HepG2 (cell line): ENCODE measurements around the gene CAD. TPM values are rescaled to one million over a fixed set of nuclear protein-coding genes. Genes with fewer than 3 reads are reported as not detected.

Experiments
- CEBPB ChIP-seq: IDR thresholded peaks from 2 replicates; pipeline ENCODE4 v1.6.1; 2011; ENCODE audit warnings: low read depth, low read length, improper control_type of control experiment, borderline replicate concordance
- CENPX ChIP-seq: sonication (generic); formaldehyde crosslinking; IDR thresholded peaks from 2 replicates; pipeline ENCODE4 v1.9.0; 2021; ENCODE audit warnings: mild to moderate bottlenecking, missing genetic modification reagents, moderate library complexity
- CHD4 ChIP-seq: fragments of 200-600 bp; sonication (generic); IDR thresholded peaks from 2 replicates; pipeline ENCODE4 v1.7.0; 2017; ENCODE audit warnings: mild to moderate bottlenecking, low read length, borderline replicate concordance
- DDIT3 ChIP-seq: sonication (generic); formaldehyde crosslinking; IDR thresholded peaks from 2 replicates; pipeline ENCODE4 v1.4.0; 2020; ENCODE audit warnings: mild to moderate bottlenecking, missing genetic modification reagents
- ERF ChIP-seq: IDR thresholded peaks from 2 replicates; pipeline ENCODE4 v1.6.1; 2018; ENCODE audit warnings: missing biosample characterization, missing genetic modification reagents
- JUN ChIP-seq: sonication (generic); formaldehyde crosslinking; IDR thresholded peaks from 2 replicates; pipeline ENCODE4 v1.4.0; 2020; ENCODE audit warnings: mild to moderate bottlenecking, missing genetic modification reagents
- KDM6A ChIP-seq: IDR thresholded peaks from 2 replicates; pipeline ENCODE4 v1.6.1; 2016; ENCODE audit warnings: low read depth
- KLF16 ChIP-seq, 2 experiments: sonication (generic) in 1 of 2; formaldehyde crosslinking in 1 of 2; IDR thresholded peaks; 2 replicates each; pipeline versions ENCODE4 v1.6.1 to v1.8.0; 2016 to 2023; ENCODE audit warnings: missing genetic modification reagents in 2 of 2, missing compliant biosample characterization in 1 of 2
- LCORL ChIP-seq, 2 experiments: fragments of 450-650 bp in 1 of 2; sonication (generic) in 1 of 2; formaldehyde crosslinking in 1 of 2; IDR thresholded peaks; 2 replicates each; pipeline versions ENCODE4 v1.5.0 to v1.6.1; 2017 to 2020; ENCODE audit warnings: antibody characterized with exemption in 1 of 2, missing genetic modification reagents in 1 of 2
- MED1 ChIP-seq: sonication (generic); formaldehyde crosslinking; IDR thresholded peaks from 2 replicates; pipeline ENCODE4 v1.4.0; 2020; ENCODE audit warnings: missing genetic modification reagents
- MIER3 ChIP-seq: IDR thresholded peaks from 2 replicates; pipeline ENCODE4 v1.6.1; 2016; ENCODE audit warnings: missing compliant biosample characterization, borderline replicate concordance
- MTF2 ChIP-seq: sonication (generic); formaldehyde crosslinking; IDR thresholded peaks from 2 replicates; pipeline ENCODE4 v1.5.0; 2020; ENCODE audit warnings: missing genetic modification reagents, borderline replicate concordance
- NPAS2 ChIP-seq: sonication (generic); formaldehyde crosslinking; IDR thresholded peaks from 2 replicates; pipeline ENCODE4 v1.8.0; 2022; ENCODE audit warnings: mild to moderate bottlenecking, missing genetic modification reagents, borderline replicate concordance
- RARA ChIP-seq: IDR thresholded peaks from 2 replicates; pipeline ENCODE4 v1.6.1; 2016; ENCODE audit warnings: missing genetic modification reagents, missing compliant biosample characterization
- SOX6 ChIP-seq, 2 experiments: fragments of 450-650 bp in 1 of 2; sonication (generic) in 1 of 2; formaldehyde crosslinking in 1 of 2; IDR thresholded peaks; 2 replicates each; pipeline versions ENCODE4 v1.4.0 to v1.6.1; 2017 to 2020; ENCODE audit warnings: antibody characterized with exemption in 1 of 2, mild to moderate bottlenecking in 1 of 2, missing genetic modification reagents in 1 of 2
- TGIF2 ChIP-seq: IDR thresholded peaks from 2 replicates; pipeline ENCODE4 v1.6.1; 2016; ENCODE audit warnings: control low read depth, missing compliant biosample characterization
- ZNF501 ChIP-seq: sonication (generic); formaldehyde crosslinking; IDR thresholded peaks from 2 replicates; pipeline ENCODE4 v1.5.1; 2020; ENCODE audit warnings: mild to moderate bottlenecking, moderate library complexity, missing genetic modification reagents
- ZNF558 ChIP-seq: sonication (generic); formaldehyde crosslinking; IDR thresholded peaks from 2 replicates; pipeline ENCODE4 v1.9.0; 2022; ENCODE audit warnings: mild to moderate bottlenecking, missing genetic modification reagents, borderline replicate concordance
- polyA plus RNA-seq, 8 experiments: library from polyadenylated mRNA; depleted of rRNA in 3 of 8; stranded (reverse) in 7 of 8; unstranded in 1 of 8; fragments of >200 nt; fragmentation: Illumina TruSeq in 4 of 8; extraction: Trizol in 4 of 8; gene quantifications; 2 replicates each; pipeline versions ENCODE4 v1.2.1 to v1.2.3, GENCODE V29; 2011 to 2016; ENCODE audit warnings: low read depth in 4 of 8, missing spikeins in 1 of 8, mixed read lengths in 1 of 8; ENCODE audit not compliant: insufficient read depth in 1 of 8
- total RNA-seq, 5 experiments: library from RNA; depleted of rRNA; stranded (reverse); fragments of >200 nt; fragmentation: Illumina TruSeq; extraction: Trizol; gene quantifications; 2 replicates each; pipeline ENCODE4 v1.2.3, GENCODE V29; 2016; ENCODE audit warnings: low read depth in 1 of 5
- TF ChIP-seq, protein P1 (sequence below): sonication (generic); IDR thresholded peaks from 2 replicates; pipeline ENCODE4 v1.6.1; 2016; ENCODE audit warnings: low read depth, borderline replicate concordance
- TF ChIP-seq, protein P2 (sequence below), 2 experiments: sonication (generic) in 1 of 2; formaldehyde crosslinking in 1 of 2; IDR thresholded peaks; 2 replicates each; pipeline versions ENCODE4 v1.4.0 to v1.6.1; 2016 to 2020; ENCODE audit warnings: borderline replicate concordance in 1 of 2, low read depth in 1 of 2, mild to moderate bottlenecking in 1 of 2, missing genetic modification reagents in 1 of 2
- TF ChIP-seq, protein P3 (sequence below): sonication (generic); formaldehyde crosslinking; conservative IDR thresholded peaks from 2 replicates; pipeline ENCODE4 v1.8.0; 2022; ENCODE audit warnings: mild to moderate bottlenecking, moderate library complexity, missing genetic modification reagents

The CAD gene
- total and polyA plus RNA-seq, 2 of the 13 experiments (the other 11 are each of a cell fraction or from before 2014, with no cell fraction given), result 21.7 to 37.0 TPM

DNA sequence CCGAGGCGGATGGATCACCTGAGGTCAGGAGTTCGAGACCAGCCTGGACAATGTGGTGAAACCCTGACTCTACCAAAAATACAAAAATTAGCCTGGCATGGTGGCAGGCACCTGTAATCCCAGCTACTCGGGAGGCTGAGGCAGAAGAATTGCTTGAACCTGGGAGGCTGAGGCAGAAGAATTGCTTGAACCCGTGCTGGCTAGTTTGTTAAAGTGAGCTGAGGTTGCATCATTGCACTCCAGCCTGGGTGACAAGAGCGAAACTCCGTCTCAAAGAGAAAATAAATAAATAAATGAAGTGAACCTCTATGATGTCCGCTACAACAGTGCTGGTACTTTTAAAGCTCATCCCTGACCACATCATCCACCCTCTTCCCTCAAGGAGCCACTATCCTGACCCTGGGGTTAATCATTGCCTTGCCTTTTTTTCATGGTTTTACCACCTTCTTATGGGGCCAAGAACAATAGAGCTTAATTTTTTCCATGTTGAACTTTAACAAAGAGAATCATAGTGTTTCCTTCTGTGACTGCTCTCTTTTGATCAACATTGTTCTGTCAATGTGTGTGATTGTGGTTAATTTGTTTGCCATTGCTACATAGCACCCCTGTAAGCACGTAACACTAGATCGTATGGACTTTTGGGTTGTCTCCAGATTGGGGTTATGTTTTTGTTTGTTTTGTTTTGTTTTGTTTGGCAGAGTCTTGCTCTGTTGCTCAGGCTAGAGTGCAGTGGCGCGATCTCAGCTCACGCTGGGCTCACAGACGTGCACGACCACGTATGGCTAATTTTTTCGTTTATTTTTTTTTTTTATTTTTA lies 22.4 kb upstream of the CAD start (continued):
- TF ChIP-seq JUN (CRISPR knock-in tag) (0 out of 2 replicates have a peak, but pooled peaks have one; percentile 43), CENPX (CRISPR knock-in tag) (no peak), ZNF501 (CRISPR knock-in tag) (peak; percentile 25), CHD4 (peak; percentile 22; the same call in 1 of the 2 replicates), NPAS2 (CRISPR knock-in tag) (no peak), LCORL (IDR thresholded peaks at IDR 0.05) (peak; percentile 90), LCORL (CRISPR knock-in tag; IDR thresholded peaks at IDR 0.05) (peak; percentile 48; the same call in 1 of the 2 replicates), TGIF2 (no peak), DDIT3 (CRISPR knock-in tag) (no peak), MED1 (CRISPR knock-in tag) (peak; percentile 76), ZNF558 (CRISPR knock-in tag) (no peak), MTF2 (no peak), SOX6 (IDR thresholded peaks at IDR 0.05) (no peak), SOX6 (CRISPR knock-in tag; IDR thresholded peaks at IDR 0.05) (peak; percentile 93), RARA (CRISPR knock-in tag) (peak; percentile 63), CEBPB (peak; percentile 84), KLF16 (CRISPR knock-in tag; IDR thresholded peaks at IDR 0.05) (0 out of 4 replicates have a peak, but pooled peaks of 1 of the 2 experiments have one; percentile 23), MIER3 (CRISPR knock-in tag) (peak; percentile 50; the same call in 1 of the 2 replicates), KDM6A (CRISPR knock-in tag) (no peak), ERF (CRISPR knock-in tag) (peak; percentile 60; the same call in 1 of the 2 replicates)
- TF ChIP-seq, protein P1, sequence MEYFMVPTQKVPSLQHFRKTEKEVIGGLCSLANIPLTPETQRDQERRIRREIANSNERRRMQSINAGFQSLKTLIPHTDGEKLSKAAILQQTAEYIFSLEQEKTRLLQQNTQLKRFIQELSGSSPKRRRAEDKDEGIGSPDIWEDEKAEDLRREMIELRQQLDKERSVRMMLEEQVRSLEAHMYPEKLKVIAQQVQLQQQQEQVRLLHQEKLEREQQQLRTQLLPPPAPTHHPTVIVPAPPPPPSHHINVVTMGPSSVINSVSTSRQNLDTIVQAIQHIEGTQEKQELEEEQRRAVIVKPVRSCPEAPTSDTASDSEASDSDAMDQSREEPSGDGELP, result no peak
- TF ChIP-seq, protein P2, sequence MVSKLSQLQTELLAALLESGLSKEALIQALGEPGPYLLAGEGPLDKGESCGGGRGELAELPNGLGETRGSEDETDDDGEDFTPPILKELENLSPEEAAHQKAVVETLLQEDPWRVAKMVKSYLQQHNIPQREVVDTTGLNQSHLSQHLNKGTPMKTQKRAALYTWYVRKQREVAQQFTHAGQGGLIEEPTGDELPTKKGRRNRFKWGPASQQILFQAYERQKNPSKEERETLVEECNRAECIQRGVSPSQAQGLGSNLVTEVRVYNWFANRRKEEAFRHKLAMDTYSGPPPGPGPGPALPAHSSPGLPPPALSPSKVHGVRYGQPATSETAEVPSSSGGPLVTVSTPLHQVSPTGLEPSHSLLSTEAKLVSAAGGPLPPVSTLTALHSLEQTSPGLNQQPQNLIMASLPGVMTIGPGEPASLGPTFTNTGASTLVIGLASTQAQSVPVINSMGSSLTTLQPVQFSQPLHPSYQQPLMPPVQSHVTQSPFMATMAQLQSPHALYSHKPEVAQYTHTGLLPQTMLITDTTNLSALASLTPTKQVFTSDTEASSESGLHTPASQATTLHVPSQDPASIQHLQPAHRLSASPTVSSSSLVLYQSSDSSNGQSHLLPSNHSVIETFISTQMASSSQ (IDR thresholded peaks at IDR 0.05; ENCODE audit: low read depth), result peak; percentile 85
- TF ChIP-seq, protein P2 (CRISPR knock-in tag; IDR thresholded peaks at IDR 0.05; ENCODE audit: borderline replicate concordance), result peak; percentile 44; the same call in 1 of the 2 replicates
- TF ChIP-seq, protein P3, sequence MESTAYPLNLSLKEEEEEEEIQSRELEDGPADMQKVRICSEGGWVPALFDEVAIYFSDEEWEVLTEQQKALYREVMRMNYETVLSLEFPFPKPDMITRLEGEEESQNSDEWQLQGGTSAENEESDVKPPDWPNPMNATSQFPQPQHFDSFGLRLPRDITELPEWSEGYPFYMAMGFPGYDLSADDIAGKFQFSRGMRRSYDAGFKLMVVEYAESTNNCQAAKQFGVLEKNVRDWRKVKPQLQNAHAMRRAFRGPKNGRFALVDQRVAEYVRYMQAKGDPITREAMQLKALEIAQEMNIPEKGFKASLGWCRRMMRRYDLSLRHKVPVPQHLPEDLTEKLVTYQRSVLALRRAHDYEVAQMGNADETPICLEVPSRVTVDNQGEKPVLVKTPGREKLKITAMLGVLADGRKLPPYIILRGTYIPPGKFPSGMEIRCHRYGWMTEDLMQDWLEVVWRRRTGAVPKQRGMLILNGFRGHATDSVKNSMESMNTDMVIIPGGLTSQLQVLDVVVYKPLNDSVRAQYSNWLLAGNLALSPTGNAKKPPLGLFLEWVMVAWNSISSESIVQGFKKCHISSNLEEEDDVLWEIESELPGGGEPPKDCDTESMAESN (CRISPR knock-in tag), result no peak
